Calu3 (cell line): ENCODE measurements around the gene CTNNA2. TPM values are rescaled to one million over a fixed set of nuclear protein-coding genes. Genes with fewer than 3 reads are reported as not detected.

ENCODE experiments used
- BruUV-seq: library from RNA; stranded (reverse); fragments of 400-500 nt; replicated peaks from 2 replicates; lab custom pipeline; 2021; lab: Mats Ljungman, UMichigan
- CTCF ChIA-PET: fragments of 300-600 bp; sonication (Branson Sonifier 250); formaldehyde crosslinking; loops from one replicate; lab custom pipeline; 2022; ENCODE audit warnings: antibody characterized with exemption; lab: Charles Lee
- DNase-seq: peaks from one replicate; pipeline ENCODE4 v3.0.0; 2022
- H3K27ac Mint-ChIP-seq: one replicate; pipeline ENCODE4 v1.8.0; 2022; ENCODE audit warnings: mixed read lengths; ENCODE audit not compliant: unreplicated experiment
- H3K27me3 Mint-ChIP-seq: one replicate; pipeline ENCODE4 v1.8.0; 2022; ENCODE audit warnings: mixed read lengths; ENCODE audit not compliant: unreplicated experiment
- H3K36me3 Mint-ChIP-seq: one replicate; pipeline ENCODE4 v1.8.0; 2022; ENCODE audit warnings: mild to moderate bottlenecking, moderate library complexity, mixed read lengths; ENCODE audit not compliant: insufficient read depth, unreplicated experiment
- H3K4me1 Mint-ChIP-seq: one replicate; pipeline ENCODE4 v1.8.0; 2022; ENCODE audit warnings: mild to moderate bottlenecking, low read depth, mixed read lengths; ENCODE audit not compliant: unreplicated experiment
- H3K4me3 Mint-ChIP-seq: one replicate; pipeline ENCODE4 v1.8.0; 2022; ENCODE audit warnings: mild to moderate bottlenecking, low read depth, moderate library complexity, mixed read lengths; ENCODE audit not compliant: unreplicated experiment
- H3K9me3 Mint-ChIP-seq: one replicate; pipeline ENCODE4 v1.8.0; 2022; ENCODE audit warnings: low read depth, mixed read lengths; ENCODE audit not compliant: unreplicated experiment
- CTCF ChIP-seq: fragments of 200-600 bp; IDR thresholded peaks from one replicate; pipeline ENCODE4 v1.8.0; 2022; ENCODE audit warnings: antibody characterized with exemption; ENCODE audit not compliant: unreplicated experiment
- intact Hi-C: fragments of 100-400 bp; cut with micrococcal nuclease; formaldehyde crosslinking; loops from one replicate; pipeline ENCODE4 v1.10.0; 2022; ENCODE audit not compliant: unreplicated experiment
- total RNA-seq: library from RNA; stranded (reverse); gene quantifications from 2 replicates; pipeline ENCODE4 v1.2.3, GENCODE V29; 2022

CTNNA2 gene
- total RNA-seq, 1 experiment from 2014 or later: not detected

GRCh38 chr2:80489717-80490116, 976.9 kb downstream of the CTNNA2 start:
- BruUV-seq: no TSS peak
- Mint-ChIP-seq H3K4me1 (no peaks in the 10 kb centered on the region), H3K27ac (no peak overlapping the region), H3K36me3 (no peaks in the 10 kb centered on the region), H3K9me3 (peaks cover 18% of the 10 kb centered on the region), H3K4me3 (no peak overlapping the region), H3K27me3 (no peaks in the 10 kb centered on the region)
- intact Hi-C loops: no loop called here
- TF ChIP-seq CTCF: no peak
- no peak for DNase-seq
- CTCF ChIA-PET: no interaction called here

- CTCF ChIA-PET: no interaction called here
- Mint-ChIP-seq H3K36me3 (no peaks in the 10 kb centered on the region), H3K4me3 (no peak overlapping the region), H3K27ac (no peak overlapping the region), H3K4me1 (no peaks in the 10 kb centered on the region), H3K9me3 (peaks cover 18% of the 10 kb centered on the region), H3K27me3 (no peaks in the 10 kb centered on the region)
- BruUV-seq: no TSS peak
- TF ChIP-seq CTCF: no peak
- intact Hi-C loops: no loop called here
- DNase-seq: no peak
These were observed 978.1 kb downstream of the CTNNA2 start for GRCh38 chr2:80490964-80491363.

GRCh38 chr2:80496346-80496745, 983.5 kb downstream of the CTNNA2 start:
- DNase-seq: no peak
- Mint-ChIP-seq H3K36me3 (no peaks in the 10 kb centered on the region), H3K27ac (no peak overlapping the region), H3K27me3 (no peaks in the 10 kb centered on the region), H3K4me1 (no peaks in the 10 kb centered on the region), H3K9me3 (peaks cover 19% of the 10 kb centered on the region), H3K4me3 (no peak overlapping the region)
- CTCF ChIA-PET: no interaction called here
- TF ChIP-seq CTCF: no peak
- intact Hi-C loops: no loop called here
- no TSS peak for BruUV-seq

- no TSS peak for BruUV-seq
- CTCF ChIA-PET: no interaction called here
- intact Hi-C loops: no loop called here
These were observed 983.9 kb downstream of the CTNNA2 start for GRCh38 chr2:80496775-80497174.

More at GRCh38 chr2:80496775-80497174, 983.9 kb downstream of the CTNNA2 start:
- Mint-ChIP-seq H3K9me3 (peaks cover 19% of the 10 kb centered on the region), H3K36me3 (no peaks in the 10 kb centered on the region), H3K4me3 (no peak overlapping the region), H3K27ac (no peak overlapping the region), H3K27me3 (no peaks in the 10 kb centered on the region), H3K4me1 (no peaks in the 10 kb centered on the region)
- TF ChIP-seq CTCF: no peak
- no peak for DNase-seq
